CD4-positive, alpha-beta T cell treated with Interleukin-12 subunit alpha and Interleukin-12 subunit beta, for 1 hour (primary cell): ENCODE measurements around the gene CACNA2D3.

Experiments used
- DNase-seq: peaks from one replicate; pipeline ENCODE4 v3.0.0-alpha.2; 2020

CACNA2D3 gene

GRCh38 chr3:54131026-54131605, 8.8 kb downstream of the CACNA2D3 start:
- DNase-seq, result no peak

- no peak for DNase-seq
Observed at GRCh38 chr3:54131890-54132289, 9.5 kb downstream of the CACNA2D3 start.

GRCh38 chr3:54132685-54133084, 10.3 kb downstream of the CACNA2D3 start:
- no peak for DNase-seq

- DNase-seq, result no peak
Observed at GRCh38 chr3:54133196-54133595, 10.8 kb downstream of the CACNA2D3 start.

GRCh38 chr3:54134155-54134554, 11.8 kb downstream of the CACNA2D3 start:
- no peak for DNase-seq

GRCh38 chr3:54134713-54135112, 12.4 kb downstream of the CACNA2D3 start:
- no peak for DNase-seq

GRCh38 chr3:54137311-54137710, 15.0 kb downstream of the CACNA2D3 start:
- DNase-seq, result no peak

GRCh38 chr3:54138937-54139547, 16.7 kb downstream of the CACNA2D3 start:
- DNase-seq, result no peak

GRCh38 chr3:54139630-54140029, 17.3 kb downstream of the CACNA2D3 start:
- no peak for DNase-seq

GRCh38 chr3:54144284-54144683, 21.9 kb downstream of the CACNA2D3 start:
- no peak for DNase-seq

- DNase-seq, result no peak
Observed at GRCh38 chr3:54146506-54147239, 24.3 kb downstream of the CACNA2D3 start.

GRCh38 chr3:54150864-54151467, 28.6 kb downstream of the CACNA2D3 start:
- no peak for DNase-seq

GRCh38 chr3:54153477-54153876, 31.1 kb downstream of the CACNA2D3 start:
- no peak for DNase-seq

GRCh38 chr3:54157860-54158259, 35.5 kb downstream of the CACNA2D3 start:
- no peak for DNase-seq

- no peak for DNase-seq
Observed at GRCh38 chr3:54159917-54160316, 37.6 kb downstream of the CACNA2D3 start.

GRCh38 chr3:54163441-54163840, 41.1 kb downstream of the CACNA2D3 start:
- DNase-seq, result no peak

GRCh38 chr3:54164192-54164975, 42.0 kb downstream of the CACNA2D3 start:
- no peak for DNase-seq

GRCh38 chr3:54165865-54166264, 43.5 kb downstream of the CACNA2D3 start:
- DNase-seq, result no peak

GRCh38 chr3:54167999-54168398, 45.6 kb downstream of the CACNA2D3 start:
- no peak for DNase-seq

- no peak for DNase-seq
Observed at GRCh38 chr3:54168451-54168850, 46.1 kb downstream of the CACNA2D3 start.

GRCh38 chr3:54169524-54169923, 47.2 kb downstream of the CACNA2D3 start:
- DNase-seq, result no peak

- DNase-seq, result no peak
Observed at GRCh38 chr3:54171509-54171908, 49.2 kb downstream of the CACNA2D3 start.

- no peak for DNase-seq
Observed at GRCh38 chr3:54171951-54172350, 49.6 kb downstream of the CACNA2D3 start.
